Hepatocyte (in vitro differentiated cells): Measurements from ENCODE around the gene EARS2.

Experiments used
- EZH2 ChIP-seq: fragments of 200-600 bp; sonication (generic); IDR thresholded peaks from 2 replicates; pipeline ENCODE4 v1.6.1; 2016; ENCODE audit warnings: antibody characterized with exemption, mild to moderate bottlenecking, borderline replicate concordance
- EZH2phosphoT487 ChIP-seq: fragments of 200-600 bp; sonication (generic); IDR thresholded peaks from one replicate; pipeline ENCODE4 v1.6.1; 2018; ENCODE audit warnings: antibody characterized with exemption, mild to moderate bottlenecking, low read depth, moderate library complexity; ENCODE audit not compliant: unreplicated experiment, severe bottlenecking
- TF ChIP-seq, protein P1 (sequence below): fragments of 200-600 bp; sonication (generic); IDR thresholded peaks from 2 replicates; pipeline ENCODE4 v1.5.1; 2016; ENCODE audit warnings: antibody characterized with exemption, mild to moderate bottlenecking; ENCODE audit not compliant: poor library complexity

DNA sequence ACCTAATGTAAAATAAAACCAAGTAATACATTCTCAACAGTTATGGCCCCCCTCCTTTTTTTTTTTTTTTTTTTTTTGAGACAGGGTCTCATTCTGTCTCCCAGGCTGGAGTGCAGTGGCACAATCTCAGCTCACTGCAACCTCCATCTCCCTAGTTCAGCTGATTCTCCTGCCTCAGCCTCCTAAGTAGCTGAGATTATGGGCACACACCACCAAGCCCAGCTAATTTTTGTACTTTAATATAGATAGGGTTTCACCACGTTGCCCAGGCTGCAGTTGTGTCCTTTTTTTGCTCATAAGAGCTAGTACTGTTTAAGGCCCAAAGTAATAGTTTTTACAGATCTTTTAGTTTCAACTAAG, 18.3 kb downstream of the EARS2 start:
- TF ChIP-seq, protein P1, sequence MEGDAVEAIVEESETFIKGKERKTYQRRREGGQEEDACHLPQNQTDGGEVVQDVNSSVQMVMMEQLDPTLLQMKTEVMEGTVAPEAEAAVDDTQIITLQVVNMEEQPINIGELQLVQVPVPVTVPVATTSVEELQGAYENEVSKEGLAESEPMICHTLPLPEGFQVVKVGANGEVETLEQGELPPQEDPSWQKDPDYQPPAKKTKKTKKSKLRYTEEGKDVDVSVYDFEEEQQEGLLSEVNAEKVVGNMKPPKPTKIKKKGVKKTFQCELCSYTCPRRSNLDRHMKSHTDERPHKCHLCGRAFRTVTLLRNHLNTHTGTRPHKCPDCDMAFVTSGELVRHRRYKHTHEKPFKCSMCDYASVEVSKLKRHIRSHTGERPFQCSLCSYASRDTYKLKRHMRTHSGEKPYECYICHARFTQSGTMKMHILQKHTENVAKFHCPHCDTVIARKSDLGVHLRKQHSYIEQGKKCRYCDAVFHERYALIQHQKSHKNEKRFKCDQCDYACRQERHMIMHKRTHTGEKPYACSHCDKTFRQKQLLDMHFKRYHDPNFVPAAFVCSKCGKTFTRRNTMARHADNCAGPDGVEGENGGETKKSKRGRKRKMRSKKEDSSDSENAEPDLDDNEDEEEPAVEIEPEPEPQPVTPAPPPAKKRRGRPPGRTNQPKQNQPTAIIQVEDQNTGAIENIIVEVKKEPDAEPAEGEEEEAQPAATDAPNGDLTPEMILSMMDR = no peak
- TF ChIP-seq EZH2phosphoT487 (no peak), EZH2 (no peak)
